GM19438 (cell line): ENCODE results near the gene ZFYVE26.
"Not testable (repeated sequence)": the region's sequence is repeated elsewhere in the genome, so short reads cannot be mapped to it uniquely, and the experiment has no call there.

ENCODE experiments used
- ATAC-seq: cut with Tn5 transposase; IDR thresholded peaks from one replicate; pipeline ENCODE4 v1.9.1; 2021; ENCODE audit warnings: low read depth; ENCODE audit not compliant: unreplicated experiment

The ZFYVE26 gene

DNA sequence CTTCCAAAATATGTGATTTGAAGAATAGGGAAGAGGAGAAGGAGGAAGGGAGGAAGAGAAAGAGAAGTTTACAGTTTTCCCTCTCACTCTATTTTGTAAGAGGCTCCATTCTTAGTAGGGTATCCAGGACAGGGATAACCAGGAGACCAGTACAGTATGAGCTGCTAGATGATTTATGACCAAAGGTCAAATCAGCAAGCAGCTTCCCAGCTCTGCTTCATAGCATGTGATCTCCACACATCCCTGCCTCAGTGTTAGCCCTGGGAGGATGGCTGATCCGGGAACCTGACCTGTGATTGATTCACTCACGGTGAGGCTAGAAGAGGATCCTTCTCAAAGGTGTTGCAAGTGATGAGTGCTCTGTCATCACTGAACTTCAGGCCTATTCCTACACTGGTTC lies 98.1 kb downstream of the ZFYVE26 start:
- ATAC-seq, result no peak

- ATAC-seq, result no peak
These were observed 99.3 kb downstream of the ZFYVE26 start for GRCh38 chr14:67717048-67717447.

GRCh38 chr14:67710209-67710608 lies 106.2 kb downstream of the ZFYVE26 start:
- no peak for ATAC-seq

- not testable (repeated sequence) for ATAC-seq
These were observed 106.6 kb downstream of the ZFYVE26 start for GRCh38 chr14:67709796-67710195.

DNA sequence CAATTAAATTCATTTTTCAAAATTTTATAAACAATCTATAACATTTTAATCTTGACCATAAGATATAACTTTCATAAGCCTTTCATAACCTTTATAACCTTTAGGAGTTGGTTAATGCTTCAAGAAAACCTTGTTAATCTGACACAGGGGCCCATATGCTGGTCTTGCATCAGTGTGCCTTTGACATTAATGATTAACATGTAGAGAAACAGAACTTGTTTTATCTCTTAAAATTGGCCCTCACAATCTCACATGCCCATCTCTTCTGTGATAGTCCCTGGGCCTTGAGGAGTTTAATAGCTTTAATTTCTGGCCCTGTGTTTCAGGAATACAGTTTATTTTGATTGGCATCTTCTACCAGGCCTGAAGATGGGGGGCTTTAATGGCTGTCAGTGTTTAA lies 107.0 kb downstream of the ZFYVE26 start:
- ATAC-seq, result not testable (repeated sequence)

GRCh38 chr14:67705211-67705610 lies 111.2 kb downstream of the ZFYVE26 start:
- no peak for ATAC-seq

- no peak for ATAC-seq
These were observed 111.8 kb downstream of the ZFYVE26 start for GRCh38 chr14:67704484-67705089.

GRCh38 chr14:67703997-67704396 lies 112.4 kb downstream of the ZFYVE26 start:
- no peak for ATAC-seq

GRCh38 chr14:67701492-67701891 lies 114.9 kb downstream of the ZFYVE26 start, which contains the start of gene RDH12:
Gene RDH12, plus strand, starts transcription at chr14:67701886. Its CDS starts 20,757 bp downstream, at chr14:67722643.
- not testable (repeated sequence) for ATAC-seq

- ATAC-seq, result no peak
These were observed 118.2 kb downstream of the ZFYVE26 start for GRCh38 chr14:67698179-67698578.

DNA sequence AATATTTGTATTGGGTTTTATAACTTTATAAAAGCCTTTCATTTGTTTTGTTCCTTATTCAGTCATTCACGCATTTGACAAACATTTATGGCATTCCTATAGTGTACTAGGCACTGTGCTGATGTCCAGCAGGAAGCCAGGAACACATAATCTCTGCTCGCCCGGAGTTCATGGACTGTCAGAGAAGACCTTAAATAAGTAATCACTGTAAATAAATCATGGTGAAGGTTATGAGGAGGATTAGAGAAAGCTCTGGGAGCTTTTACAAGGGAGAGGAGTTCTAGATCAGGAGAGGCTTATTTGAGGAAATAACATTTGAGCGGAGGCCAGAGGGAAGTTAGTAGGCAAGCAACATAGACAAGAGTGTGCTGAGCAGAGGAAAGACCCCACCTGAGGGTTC lies 119.4 kb downstream of the ZFYVE26 start:
- no peak for ATAC-seq
